ENCODE measurements around the gene ASIP. TPM values are rescaled to one million over a fixed set of nuclear protein-coding genes. Genes with fewer than 3 reads are reported as not detected.

ASIP gene
- polyA plus RNA-seq, 1 donor (not counting 4 experiments of a cell fraction or from before 2014, with no cell fraction given), result not detected

DNA sequence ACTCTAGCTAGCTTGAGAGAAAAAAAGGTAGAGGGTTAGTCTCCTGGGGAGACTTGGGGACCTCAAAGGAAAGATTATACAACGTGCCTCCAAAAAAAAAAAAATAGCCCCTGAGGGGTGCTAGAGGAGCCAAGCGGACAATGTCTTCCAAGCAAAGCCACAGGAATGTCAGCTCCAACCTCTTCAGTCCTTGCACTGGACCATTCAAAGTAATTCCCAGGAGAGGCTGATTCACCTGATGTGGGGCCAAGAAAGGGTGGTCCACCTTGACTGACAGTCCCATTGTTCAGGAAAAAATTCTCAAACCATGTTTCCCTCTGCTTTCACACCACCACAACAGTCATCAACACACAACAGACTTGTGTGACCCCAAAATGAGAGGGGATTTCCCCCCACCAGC, 30.7 kb downstream of the ASIP start:
- TF ChIP-seq EZH2 (IDR thresholded peaks at IDR 0.05; ENCODE audit: low read length), result no peak
- TF ChIP-seq, protein P1, sequence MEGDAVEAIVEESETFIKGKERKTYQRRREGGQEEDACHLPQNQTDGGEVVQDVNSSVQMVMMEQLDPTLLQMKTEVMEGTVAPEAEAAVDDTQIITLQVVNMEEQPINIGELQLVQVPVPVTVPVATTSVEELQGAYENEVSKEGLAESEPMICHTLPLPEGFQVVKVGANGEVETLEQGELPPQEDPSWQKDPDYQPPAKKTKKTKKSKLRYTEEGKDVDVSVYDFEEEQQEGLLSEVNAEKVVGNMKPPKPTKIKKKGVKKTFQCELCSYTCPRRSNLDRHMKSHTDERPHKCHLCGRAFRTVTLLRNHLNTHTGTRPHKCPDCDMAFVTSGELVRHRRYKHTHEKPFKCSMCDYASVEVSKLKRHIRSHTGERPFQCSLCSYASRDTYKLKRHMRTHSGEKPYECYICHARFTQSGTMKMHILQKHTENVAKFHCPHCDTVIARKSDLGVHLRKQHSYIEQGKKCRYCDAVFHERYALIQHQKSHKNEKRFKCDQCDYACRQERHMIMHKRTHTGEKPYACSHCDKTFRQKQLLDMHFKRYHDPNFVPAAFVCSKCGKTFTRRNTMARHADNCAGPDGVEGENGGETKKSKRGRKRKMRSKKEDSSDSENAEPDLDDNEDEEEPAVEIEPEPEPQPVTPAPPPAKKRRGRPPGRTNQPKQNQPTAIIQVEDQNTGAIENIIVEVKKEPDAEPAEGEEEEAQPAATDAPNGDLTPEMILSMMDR (optimal IDR thresholded peaks at IDR 0.05 in 1 of 3, IDR thresholded peaks at IDR 0.05 in 1 of 3, conservative IDR thresholded peaks at IDR 0.05 in 1 of 3; ENCODE audit: extremely low read depth in 1 of 3, insufficient read depth in 2 of 3, low read length in 3 of 3), result no peak
- FAIRE-seq (peak; percentile 5), DNase-seq (ENCODE audit: low read depth, low spot score) (no peak)

DNA sequence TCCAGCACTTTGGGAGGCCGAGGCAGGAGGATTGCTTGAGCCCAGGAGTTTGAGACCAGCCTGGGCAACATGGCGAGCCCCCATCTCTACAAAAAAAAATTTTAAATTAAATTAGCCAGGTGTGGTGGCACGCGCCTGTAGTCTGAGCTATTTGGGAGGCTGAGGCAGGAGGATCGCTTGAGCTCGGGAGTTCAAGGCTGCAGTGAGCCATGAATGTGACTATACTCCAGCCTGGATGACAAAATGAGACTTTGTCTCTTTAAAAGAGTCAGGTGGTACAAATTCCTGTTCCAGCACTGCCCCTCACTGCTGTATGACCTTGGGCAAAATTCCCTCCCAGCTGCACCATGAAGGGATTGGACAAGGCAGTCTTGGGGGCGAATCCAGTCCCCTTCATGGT, 33.5 kb downstream of the ASIP start:
- DNase-seq (ENCODE audit: low read depth, low spot score) (no peak), FAIRE-seq (no peak)
- Histone ChIP-seq H3K9me1 (ENCODE audit: control insufficient read depth, extremely low read depth, insufficient read depth, low read length) (no peaks in the 10 kb centered on the region), H2AFZ (ENCODE audit: control insufficient read depth, low read length) (no peak overlapping the region), H3K4me1 (ENCODE audit: control insufficient read depth, extremely low read depth, insufficient read depth, low read length) (no peaks in the 10 kb centered on the region), H3K9me3 (ENCODE audit: control insufficient read depth, low read depth, low read length) (no peaks in the 10 kb centered on the region), H3K4me2 (ENCODE audit: control insufficient read depth, extremely low read depth, insufficient read depth, low read depth, low read length) (no peak overlapping the region), H3K36me3 (ENCODE audit: control insufficient read depth in 2 of 2, extremely low read depth in 1 of 2, insufficient read depth in 2 of 2, low read length in 2 of 2) (peaks cover 24 to 31% of the 10 kb centered on the region in 2 experiments), H4K20me1 (ENCODE audit: control insufficient read depth, extremely low read depth, insufficient read depth, low read length) (peaks cover 5% of the 10 kb centered on the region), H3K27me3 (ENCODE audit: control insufficient read depth, extremely low read depth, insufficient read depth, low read length) (no peaks in the 10 kb centered on the region), H3K4me3 (ENCODE audit: control insufficient read depth in 2 of 3, extremely low read depth in 1 of 3, insufficient read depth in 2 of 3, low read depth in 1 of 3, low read length in 3 of 3) (no peak overlapping the region), H3K79me2 (ENCODE audit: control insufficient read depth, insufficient read depth, low read length) (no peaks in the 10 kb centered on the region), H3K9ac (ENCODE audit: control insufficient read depth, extremely low read depth, insufficient read depth, low read length) (no peak overlapping the region), H3K27ac (ENCODE audit: control insufficient read depth, insufficient read depth, low read length) (no peak overlapping the region)
- dilution Hi-C loops (cut with MboI; ENCODE audit: extremely low pct_ligation_motif_present, low sequenced_read_pairs), result no loop called here
- no peak for TF ChIP-seq EZH2 (IDR thresholded peaks at IDR 0.05; ENCODE audit: low read length)

More for the DNA sequence above, 30.7 kb downstream of the ASIP start:
- H3K9ac ChIP-seq (ENCODE audit: control insufficient read depth, extremely low read depth, insufficient read depth, low read length), result no peak overlapping the region
- dilution Hi-C loops (cut with MboI; ENCODE audit: extremely low pct_ligation_motif_present, low sequenced_read_pairs), result no loop called here
- no peak overlapping the region for H3K4me3 ChIP-seq (ENCODE audit: control insufficient read depth in 2 of 3, extremely low read depth in 1 of 3, insufficient read depth in 2 of 3, low read depth in 1 of 3, low read length in 3 of 3)
- no peak overlapping the region for H2AFZ ChIP-seq (ENCODE audit: control insufficient read depth, low read length)
- H3K9me3 ChIP-seq (ENCODE audit: control insufficient read depth, low read depth, low read length), result no peaks in the 10 kb centered on the region
- H3K36me3 ChIP-seq (ENCODE audit: control insufficient read depth in 2 of 2, extremely low read depth in 1 of 2, insufficient read depth in 2 of 2, low read length in 2 of 2), result peaks cover 15 to 21% of the 10 kb centered on the region in 2 experiments
- no peaks in the 10 kb centered on the region for H3K79me2 ChIP-seq (ENCODE audit: control insufficient read depth, insufficient read depth, low read length)
- H3K4me1 ChIP-seq (ENCODE audit: control insufficient read depth, extremely low read depth, insufficient read depth, low read length), result no peaks in the 10 kb centered on the region
- peaks cover 5% of the 10 kb centered on the region for H4K20me1 ChIP-seq (ENCODE audit: control insufficient read depth, extremely low read depth, insufficient read depth, low read length)
- H3K4me2 ChIP-seq (ENCODE audit: control insufficient read depth, extremely low read depth, insufficient read depth, low read depth, low read length), result no peak overlapping the region
- no peaks in the 10 kb centered on the region for H3K9me1 ChIP-seq (ENCODE audit: control insufficient read depth, extremely low read depth, insufficient read depth, low read length)
- H3K27me3 ChIP-seq (ENCODE audit: control insufficient read depth, extremely low read depth, insufficient read depth, low read length), result no peaks in the 10 kb centered on the region
- H3K27ac ChIP-seq (ENCODE audit: control insufficient read depth, insufficient read depth, low read length), result no peak overlapping the region

- Histone ChIP-seq H3K9ac (ENCODE audit: control insufficient read depth, extremely low read depth, insufficient read depth, low read length) (no peak overlapping the region), H3K36me3 (ENCODE audit: control insufficient read depth in 2 of 2, extremely low read depth in 1 of 2, insufficient read depth in 2 of 2, low read length in 2 of 2) (peaks cover 53 to 57% of the 10 kb centered on the region in 2 experiments), H3K4me1 (ENCODE audit: control insufficient read depth, extremely low read depth, insufficient read depth, low read length) (no peaks in the 10 kb centered on the region), H2AFZ (ENCODE audit: control insufficient read depth, low read length) (no peak overlapping the region), H3K4me3 (ENCODE audit: control insufficient read depth in 2 of 3, extremely low read depth in 1 of 3, insufficient read depth in 2 of 3, low read depth in 1 of 3, low read length in 3 of 3) (no peak overlapping the region), H3K27me3 (ENCODE audit: control insufficient read depth, extremely low read depth, insufficient read depth, low read length) (no peaks in the 10 kb centered on the region), H3K9me1 (ENCODE audit: control insufficient read depth, extremely low read depth, insufficient read depth, low read length) (no peaks in the 10 kb centered on the region), H3K9me3 (ENCODE audit: control insufficient read depth, low read depth, low read length) (no peaks in the 10 kb centered on the region), H3K4me2 (ENCODE audit: control insufficient read depth, extremely low read depth, insufficient read depth, low read depth, low read length) (no peak overlapping the region), H4K20me1 (ENCODE audit: control insufficient read depth, extremely low read depth, insufficient read depth, low read length) (peaks cover 2% of the 10 kb centered on the region), H3K79me2 (ENCODE audit: control insufficient read depth, insufficient read depth, low read length) (no peaks in the 10 kb centered on the region), H3K27ac (ENCODE audit: control insufficient read depth, insufficient read depth, low read length) (no peak overlapping the region)
- FAIRE-seq, result no peak
- dilution Hi-C loops (cut with MboI; ENCODE audit: extremely low pct_ligation_motif_present, low sequenced_read_pairs), result no loop called here
- DNase-seq (ENCODE audit: low read depth, low spot score), result no peak
- TF ChIP-seq, protein P1 (optimal IDR thresholded peaks at IDR 0.05 in 1 of 3, IDR thresholded peaks at IDR 0.05 in 1 of 3, conservative IDR thresholded peaks at IDR 0.05 in 1 of 3; ENCODE audit: extremely low read depth in 1 of 3, insufficient read depth in 2 of 3, low read length in 3 of 3), result no peak
- TF ChIP-seq EZH2 (IDR thresholded peaks at IDR 0.05; ENCODE audit: low read length), result no peak
Measured at GRCh38 chr20:34281177-34281576, 40.0 kb downstream of the ASIP start.

Data from keratinocyte (primary cell).